WI38 (cell line): ENCODE data around the gene CDYL2.

Experiments used
- H3K4me3 ChIP-seq: 2 replicates; pipeline ENCODE4 v1.5.1; 2011; ENCODE audit warnings: low read depth, mild to moderate bottlenecking, control low read depth, low read length
- TF ChIP-seq, protein P1 (sequence below): IDR thresholded peaks from 2 replicates; pipeline ENCODE4 v1.5.1; 2012; ENCODE audit warnings: low read depth, mild to moderate bottlenecking, control low read depth, low read length

Gene CDYL2

GRCh38 chr16:80708823-80709222, 95.6 kb downstream of the CDYL2 start:
- TF ChIP-seq, protein P1, sequence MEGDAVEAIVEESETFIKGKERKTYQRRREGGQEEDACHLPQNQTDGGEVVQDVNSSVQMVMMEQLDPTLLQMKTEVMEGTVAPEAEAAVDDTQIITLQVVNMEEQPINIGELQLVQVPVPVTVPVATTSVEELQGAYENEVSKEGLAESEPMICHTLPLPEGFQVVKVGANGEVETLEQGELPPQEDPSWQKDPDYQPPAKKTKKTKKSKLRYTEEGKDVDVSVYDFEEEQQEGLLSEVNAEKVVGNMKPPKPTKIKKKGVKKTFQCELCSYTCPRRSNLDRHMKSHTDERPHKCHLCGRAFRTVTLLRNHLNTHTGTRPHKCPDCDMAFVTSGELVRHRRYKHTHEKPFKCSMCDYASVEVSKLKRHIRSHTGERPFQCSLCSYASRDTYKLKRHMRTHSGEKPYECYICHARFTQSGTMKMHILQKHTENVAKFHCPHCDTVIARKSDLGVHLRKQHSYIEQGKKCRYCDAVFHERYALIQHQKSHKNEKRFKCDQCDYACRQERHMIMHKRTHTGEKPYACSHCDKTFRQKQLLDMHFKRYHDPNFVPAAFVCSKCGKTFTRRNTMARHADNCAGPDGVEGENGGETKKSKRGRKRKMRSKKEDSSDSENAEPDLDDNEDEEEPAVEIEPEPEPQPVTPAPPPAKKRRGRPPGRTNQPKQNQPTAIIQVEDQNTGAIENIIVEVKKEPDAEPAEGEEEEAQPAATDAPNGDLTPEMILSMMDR = no peak
- H3K4me3 ChIP-seq = no peak overlapping the region

GRCh38 chr16:80707686-80708085, 96.7 kb downstream of the CDYL2 start:
- H3K4me3 ChIP-seq = no peak overlapping the region
- TF ChIP-seq, protein P1 = no peak

- TF ChIP-seq, protein P1 = no peak
- no peak overlapping the region for H3K4me3 ChIP-seq
Measured at GRCh38 chr16:80705596-80705995, 98.8 kb downstream of the CDYL2 start.

- TF ChIP-seq, protein P1 = no peak
- no peak overlapping the region for H3K4me3 ChIP-seq
Measured at GRCh38 chr16:80704751-80705505, 99.5 kb downstream of the CDYL2 start.

DNA sequence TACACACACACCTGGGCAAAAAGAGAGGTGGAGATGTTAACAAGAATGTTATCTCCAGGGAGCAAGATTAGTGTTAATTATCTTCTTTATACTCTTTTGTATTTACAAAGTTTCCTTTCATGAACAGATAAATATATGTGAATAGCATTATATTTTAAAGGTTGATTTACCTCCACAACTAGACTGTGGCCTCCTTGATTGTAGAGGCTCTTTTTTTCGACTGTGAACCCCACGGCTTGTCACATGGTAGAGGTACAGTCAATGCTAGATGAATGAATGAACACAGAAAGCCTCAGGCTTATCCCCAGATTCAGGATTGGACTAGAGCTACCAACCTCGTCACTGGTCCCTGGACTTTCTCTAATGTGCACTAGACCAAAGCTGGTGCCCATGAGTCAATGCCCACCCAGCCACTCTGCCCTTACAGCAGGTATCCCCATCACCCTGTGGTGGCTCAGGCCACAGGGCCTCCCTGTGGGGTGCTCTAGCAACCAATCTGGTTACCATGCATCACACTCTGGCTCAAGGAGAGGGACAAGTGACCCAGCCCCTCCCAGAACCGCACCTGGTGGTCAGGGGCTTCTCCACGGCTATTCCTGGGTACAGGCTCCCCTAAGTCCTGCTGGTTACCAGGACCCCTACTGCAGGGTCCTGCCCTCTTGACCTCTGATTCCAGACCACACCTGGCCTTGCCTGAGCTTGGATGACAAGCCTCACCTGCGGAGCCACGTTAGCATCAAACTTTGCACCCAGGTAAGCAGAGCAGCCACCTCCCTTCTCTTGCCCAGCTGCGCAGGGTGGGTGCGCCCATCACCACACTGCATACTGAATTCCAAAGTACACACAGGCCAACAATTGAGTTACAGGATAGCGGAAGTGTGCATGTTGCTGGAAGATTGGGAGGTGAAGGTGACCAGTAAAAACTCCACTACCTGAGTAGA, 101.0 kb downstream of the CDYL2 start:
- H3K4me3 ChIP-seq = no peak overlapping the region
- TF ChIP-seq, protein P1 = no peak

GRCh38 chr16:80702696-80703095, 101.7 kb downstream of the CDYL2 start:
- TF ChIP-seq, protein P1 = no peak

DNA sequence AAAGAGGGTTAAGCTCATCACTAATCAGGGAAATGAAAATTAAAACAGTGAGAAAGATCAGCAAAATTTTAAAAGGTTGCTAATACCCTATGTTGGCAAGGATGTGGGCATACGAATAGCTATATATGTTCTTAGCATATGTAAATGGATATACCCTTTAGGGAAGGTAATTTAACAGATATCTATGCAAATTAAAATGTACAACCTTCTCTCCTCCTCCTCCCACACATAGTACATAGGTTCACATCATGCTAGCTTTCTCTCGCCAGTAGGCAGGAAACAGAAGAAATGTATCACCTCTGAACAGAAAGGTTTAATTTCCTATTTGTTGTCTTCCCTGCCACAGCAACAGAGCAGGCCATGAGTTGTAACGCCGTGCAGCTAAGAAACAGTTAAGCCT, 103.8 kb downstream of the CDYL2 start:
- no peak overlapping the region for H3K4me3 ChIP-seq
- TF ChIP-seq, protein P1 = no peak

More at GRCh38 chr16:80702696-80703095, 101.7 kb downstream of the CDYL2 start:
- no peak overlapping the region for H3K4me3 ChIP-seq
